Neural cell (in vitro differentiated cells): ENCODE measurements around the gene CUL3. TPM values are rescaled to one million over a fixed set of nuclear protein-coding genes. Genes with fewer than 3 reads are reported as not detected.

Source experiments
- H2AFZ ChIP-seq: fragments of 200-600, 300-800 bp; sonication (generic), shearing (Covaris generic); 2 replicates; pipeline ENCODE4 v1.6.0; 2014; ENCODE audit warnings: low read depth, mild to moderate bottlenecking, antibody characterized with exemption, low read length, moderate library complexity
- H3F3A ChIP-seq: fragments of 200-600 bp; shearing (Covaris generic); 2 replicates; pipeline ENCODE4 v1.6.1; 2016; ENCODE audit warnings: mild to moderate bottlenecking, moderate library complexity, mixed read lengths, antibody characterized with exemption, low read length; ENCODE audit not compliant: insufficient read depth, poor library complexity, severe bottlenecking
- H3K27ac ChIP-seq: fragments of 200-600, 300-800 bp; sonication (generic), shearing (Covaris generic); 2 replicates; pipeline ENCODE4 v1.5.1; 2014; ENCODE audit warnings: mild to moderate bottlenecking, low read length, moderate library complexity
- H3K27me3 ChIP-seq: fragments of 300-800, 200-600 bp; sonication (generic), shearing (Covaris generic); 2 replicates; pipeline ENCODE4 v1.6.0; 2014; ENCODE audit warnings: mild to moderate bottlenecking, low read depth, low read length, moderate library complexity; ENCODE audit not compliant: insufficient read depth
- H3K36me3 ChIP-seq: fragments of 300-800, 200-600 bp; sonication (generic), shearing (Covaris generic); 2 replicates; pipeline ENCODE4 v1.5.1; 2014; ENCODE audit warnings: mild to moderate bottlenecking, antibody characterized with exemption, low read length, moderate library complexity; ENCODE audit not compliant: insufficient read depth
- H3K4me2 ChIP-seq: fragments of 300-800, 200-600 bp; sonication (generic), shearing (Covaris generic); 2 replicates; pipeline ENCODE4 v1.6.0; 2014; ENCODE audit warnings: mild to moderate bottlenecking, low read length
- H3K4me3 ChIP-seq: fragments of 300-800, 200-600 bp; sonication (generic), shearing (Covaris generic); 2 replicates; pipeline ENCODE4 v1.5.1; 2014; ENCODE audit warnings: mild to moderate bottlenecking, low read length, moderate library complexity
- H3K79me2 ChIP-seq: fragments of 200-600 bp; shearing (Covaris generic); replicated peaks from 2 replicates; pipeline ENCODE4 v1.6.0; 2014; ENCODE audit warnings: mild to moderate bottlenecking, low read length, moderate library complexity; ENCODE audit not compliant: insufficient read depth
- H3K9ac ChIP-seq: fragments of 300-800, 200-600 bp; sonication (generic), shearing (Covaris generic); 2 replicates; pipeline ENCODE4 v1.6.1; 2016; ENCODE audit warnings: mild to moderate bottlenecking, low read length, mixed read lengths
- H3K9me2 ChIP-seq: fragments of 200-600 bp; shearing (Covaris generic); 2 replicates; pipeline ENCODE4 v1.6.1; 2016; ENCODE audit warnings: mild to moderate bottlenecking, low read length, mixed read lengths; ENCODE audit not compliant: insufficient read depth
- H3K9me3 ChIP-seq: fragments of 200-600, 300-800 bp; sonication (generic), shearing (Covaris generic); 2 replicates; pipeline ENCODE4 v1.6.1; 2016; ENCODE audit warnings: mild to moderate bottlenecking, mixed run types, low read length, moderate library complexity, mixed read lengths
- H4K20me1 ChIP-seq: fragments of 200-600 bp; shearing (Covaris generic); 2 replicates; pipeline ENCODE4 v1.6.1; 2016; ENCODE audit warnings: mild to moderate bottlenecking, mixed run types; ENCODE audit not compliant: insufficient read depth
- CTCF ChIP-seq: fragments of 450-650 bp; IDR thresholded peaks from 2 replicates; pipeline ENCODE4 v1.5.1; 2014; ENCODE audit warnings: antibody characterized with exemption, mild to moderate bottlenecking, moderate library complexity; ENCODE audit not compliant: poor library complexity, severe bottlenecking
- EP300 ChIP-seq: fragments of 450-650 bp; conservative IDR thresholded peaks from 2 replicates; pipeline ENCODE4 v1.6.1; 2014; ENCODE audit warnings: antibody characterized with exemption, mild to moderate bottlenecking, moderate library complexity; ENCODE audit not compliant: poor library complexity, severe bottlenecking
- EZH2 ChIP-seq: fragments of 200-600, 300-800 bp; shearing (Covaris generic), sonication (generic); IDR thresholded peaks from 2 replicates; pipeline ENCODE4 v1.6.1; 2014; ENCODE audit warnings: antibody characterized with exemption, low read length, borderline replicate concordance, mild to moderate bottlenecking; ENCODE audit not compliant: insufficient read depth, poor library complexity, severe bottlenecking
- MXI1 ChIP-seq: fragments of 450-650 bp; conservative IDR thresholded peaks from 2 replicates; pipeline ENCODE4 v1.6.1; 2014; ENCODE audit warnings: antibody characterized with exemption, mild to moderate bottlenecking; ENCODE audit not compliant: poor library complexity, severe bottlenecking
- POLR2AphosphoS5 ChIP-seq: IDR thresholded peaks from 2 replicates; pipeline ENCODE4 v1.6.1; 2012
- RAD21 ChIP-seq: fragments of 450-650 bp; conservative IDR thresholded peaks from 2 replicates; pipeline ENCODE4 v1.6.1; 2014; ENCODE audit warnings: antibody characterized with exemption, mild to moderate bottlenecking, moderate library complexity
- REST ChIP-seq: IDR thresholded peaks from 2 replicates; pipeline ENCODE4 v1.6.1; 2012; ENCODE audit warnings: borderline replicate concordance
- SMC3 ChIP-seq: fragments of 450-650 bp; conservative IDR thresholded peaks from 2 replicates; pipeline ENCODE4 v1.6.1; 2014; ENCODE audit warnings: antibody characterized with exemption, mild to moderate bottlenecking, moderate library complexity; ENCODE audit not compliant: poor library complexity
- TAF1 ChIP-seq: IDR thresholded peaks from 2 replicates; pipeline ENCODE4 v1.6.1; 2012; ENCODE audit warnings: low read depth
- polyA plus RNA-seq: library from polyadenylated mRNA; depleted of rRNA; stranded (reverse); fragments of >200 nt; gene quantifications from 2 replicates; pipeline ENCODE4 v1.2.3, GENCODE V29; 2014

The CUL3 gene
- polyA plus RNA-seq, 1 donor from 2014 or later = 53.9 TPM

GRCh38 chr2:224442071-224442967 lies 142.8 kb downstream of the CUL3 start:
- H2AFZ ChIP-seq = no peak overlapping the region
- H3K4me2 ChIP-seq = no peak overlapping the region
- H3K4me3 ChIP-seq = no peak overlapping the region
- TF ChIP-seq SMC3 = no peak
- TF ChIP-seq EZH2 = no peak
- no peak for TF ChIP-seq RAD21
- TF ChIP-seq POLR2AphosphoS5 = no peak
- no peak for TF ChIP-seq CTCF
- TF ChIP-seq EP300 = no peak
- no peak for TF ChIP-seq REST
- TF ChIP-seq MXI1 = no peak
- H3K9me2 ChIP-seq = no peaks in the 10 kb centered on the region
- no peak overlapping the region for H3K9ac ChIP-seq
- H3K79me2 ChIP-seq = no peaks in the 10 kb centered on the region
- H3F3A ChIP-seq = no peaks in the 10 kb centered on the region
- H4K20me1 ChIP-seq = no peaks in the 10 kb centered on the region
- H3K9me3 ChIP-seq = no peaks in the 10 kb centered on the region
- no peaks in the 10 kb centered on the region for H3K27me3 ChIP-seq
- no peak overlapping the region for H3K27ac ChIP-seq
- no peaks in the 10 kb centered on the region for H3K36me3 ChIP-seq

- H3K4me2 ChIP-seq = no peak overlapping the region
Measured at GRCh38 chr2:224440988-224441387, 144.2 kb downstream of the CUL3 start.

More at GRCh38 chr2:224440988-224441387, 144.2 kb downstream of the CUL3 start:
- no peak for TF ChIP-seq TAF1
- TF ChIP-seq CTCF = no peak
- no peaks in the 10 kb centered on the region for H4K20me1 ChIP-seq
- H3K9ac ChIP-seq = no peak overlapping the region
- no peak overlapping the region for H2AFZ ChIP-seq
- H3K9me2 ChIP-seq = no peaks in the 10 kb centered on the region
- no peak overlapping the region for H3K27ac ChIP-seq
- no peaks in the 10 kb centered on the region for H3K79me2 ChIP-seq
- no peaks in the 10 kb centered on the region for H3K27me3 ChIP-seq
- no peaks in the 10 kb centered on the region for H3K9me3 ChIP-seq
- no peaks in the 10 kb centered on the region for H3F3A ChIP-seq
- no peaks in the 10 kb centered on the region for H3K36me3 ChIP-seq
- no peak overlapping the region for H3K4me3 ChIP-seq
